OCI-LY7 (cell line): ENCODE data around the gene BTD.

Experiments used
- CTCF ChIP-seq: fragments of 200-600 bp; sonication (generic); conservative IDR thresholded peaks from 2 replicates; pipeline ENCODE4 v1.5.1; 2014; ENCODE audit warnings: mild to moderate bottlenecking, antibody characterized with exemption, low read length, moderate library complexity, mixed read lengths
- EZH2phosphoT487 ChIP-seq: fragments of 200-600 bp; sonication (generic); IDR thresholded peaks from 2 replicates; pipeline ENCODE4 v1.6.1; 2018; ENCODE audit warnings: low read depth, borderline replicate concordance, mild to moderate bottlenecking, mixed run types, antibody characterized with exemption, low read length, moderate library complexity, mixed read lengths

DNA sequence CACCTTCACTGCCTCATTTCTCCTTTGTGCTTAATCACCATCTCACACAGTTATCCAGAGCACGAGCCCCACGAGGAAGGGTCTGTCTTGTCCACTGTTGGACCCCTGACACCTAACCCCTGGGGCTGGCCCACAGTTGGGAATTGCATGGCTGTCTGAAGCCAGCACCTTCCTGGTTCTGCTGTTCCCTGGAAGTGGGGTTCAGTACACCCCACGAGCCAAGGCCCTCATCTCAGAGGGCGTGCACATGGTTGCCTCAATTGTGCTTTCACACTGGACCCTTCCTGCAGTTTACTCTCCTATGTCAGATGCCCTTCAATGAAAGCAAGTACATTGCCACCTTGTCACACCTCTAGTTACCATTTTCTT lies 30.7 kb downstream of the BTD start:
- no peak for TF ChIP-seq CTCF
- no peak for TF ChIP-seq EZH2phosphoT487
